HepG2 (cell line): ENCODE data around the gene SRCAP. TPM values are rescaled to one million over a fixed set of nuclear protein-coding genes. Genes with fewer than 3 reads are reported as not detected.

Experiments
- ARHGAP35 ChIP-seq: sonication (generic); formaldehyde crosslinking; IDR thresholded peaks from 2 replicates; pipeline ENCODE4 v1.9.0; 2022; ENCODE audit warnings: mild to moderate bottlenecking, inconsistent platforms, moderate library complexity, missing genetic modification reagents, borderline replicate concordance
- EEA1 ChIP-seq: sonication (generic); formaldehyde crosslinking; IDR thresholded peaks from 2 replicates; pipeline ENCODE4 v1.5.1; 2020; ENCODE audit warnings: mild to moderate bottlenecking, missing genetic modification reagents, borderline replicate concordance
- LCORL ChIP-seq, 2 experiments: fragments of 450-650 bp in 1 of 2; sonication (generic) in 1 of 2; formaldehyde crosslinking in 1 of 2; IDR thresholded peaks; 2 replicates each; pipeline versions ENCODE4 v1.5.0 to v1.6.1; 2017 to 2020; ENCODE audit warnings: antibody characterized with exemption in 1 of 2, missing genetic modification reagents in 1 of 2
- PCBP2 ChIP-seq: fragments of 200-400 bp; formaldehyde crosslinking; optimal IDR thresholded peaks from 2 replicates; pipeline ENCODE3; 2018; ENCODE audit warnings: low read length, low read depth; ENCODE audit not compliant: poor library complexity, severe bottlenecking
- SKI ChIP-seq: fragments of 450-650 bp; IDR thresholded peaks from one replicate; pipeline ENCODE4 v1.6.1; 2018; ENCODE audit warnings: mild to moderate bottlenecking; ENCODE audit not compliant: partially characterized antibody
- TCF12 ChIP-seq, 2 experiments: fragments of 450-650 bp in 1 of 2; sonication (generic) in 1 of 2; formaldehyde crosslinking in 1 of 2; IDR thresholded peaks; 2 replicates each; pipeline versions ENCODE4 v1.6.1 to v1.8.0; 2017 to 2022; ENCODE audit warnings: antibody characterized with exemption in 1 of 2, mild to moderate bottlenecking in 1 of 2, missing genetic modification reagents in 1 of 2, moderate library complexity in 1 of 2
- TP53 ChIP-seq: sonication (generic); formaldehyde crosslinking; conservative IDR thresholded peaks from 2 replicates; pipeline ENCODE4 v1.4.0; 2020; ENCODE audit warnings: missing genetic modification reagents
- ZFYVE20 ChIP-seq: sonication (generic); formaldehyde crosslinking; IDR thresholded peaks from 2 replicates; pipeline ENCODE4 v1.8.0; 2023; ENCODE audit warnings: low read depth, mild to moderate bottlenecking, moderate library complexity, missing genetic modification reagents, borderline replicate concordance
- ZNF407 ChIP-seq: sonication (generic); formaldehyde crosslinking; IDR thresholded peaks from one replicate; pipeline ENCODE4 v1.5.1; 2020; ENCODE audit warnings: mild to moderate bottlenecking, missing genetic modification reagents; ENCODE audit errors: not compliant biosample characterization
- ZNF44 ChIP-seq: sonication (generic); formaldehyde crosslinking; IDR thresholded peaks from 2 replicates; pipeline ENCODE4 v1.5.1; 2020; ENCODE audit warnings: mild to moderate bottlenecking, missing genetic modification reagents
- ZNF558 ChIP-seq: sonication (generic); formaldehyde crosslinking; IDR thresholded peaks from 2 replicates; pipeline ENCODE4 v1.9.0; 2022; ENCODE audit warnings: mild to moderate bottlenecking, missing genetic modification reagents, borderline replicate concordance
- ZNF589 ChIP-seq: sonication (generic); formaldehyde crosslinking; conservative IDR thresholded peaks from 2 replicates; pipeline ENCODE4 v1.8.0; 2022; ENCODE audit warnings: mild to moderate bottlenecking, moderate library complexity, missing genetic modification reagents
- polyA plus RNA-seq, 8 experiments: library from polyadenylated mRNA; depleted of rRNA in 3 of 8; stranded (reverse) in 7 of 8; unstranded in 1 of 8; fragments of >200 nt; fragmentation: Illumina TruSeq in 4 of 8; extraction: Trizol in 4 of 8; gene quantifications; 2 replicates each; pipeline versions ENCODE4 v1.2.1 to v1.2.3, GENCODE V29; 2011 to 2016; ENCODE audit warnings: low read depth in 4 of 8, missing spikeins in 1 of 8, mixed read lengths in 1 of 8; ENCODE audit not compliant: insufficient read depth in 1 of 8
- total RNA-seq, 5 experiments: library from RNA; depleted of rRNA; stranded (reverse); fragments of >200 nt; fragmentation: Illumina TruSeq; extraction: Trizol; gene quantifications; 2 replicates each; pipeline ENCODE4 v1.2.3, GENCODE V29; 2016; ENCODE audit warnings: low read depth in 1 of 5
- TF ChIP-seq, protein P1 (sequence below): sonication (generic); formaldehyde crosslinking; IDR thresholded peaks from 2 replicates; pipeline ENCODE4 v1.5.1; 2020; ENCODE audit warnings: mild to moderate bottlenecking, moderate library complexity, missing genetic modification reagents
- TF ChIP-seq, protein P2 (sequence below): sonication (generic); formaldehyde crosslinking; IDR thresholded peaks from 2 replicates; pipeline ENCODE4 v1.5.1; 2020; ENCODE audit warnings: mild to moderate bottlenecking, missing genetic modification reagents, moderate library complexity

The SRCAP gene
- total and polyA plus RNA-seq, 2 of the 13 experiments (the other 11 are each of a cell fraction or from before 2014, with no cell fraction given), result 4.9 to 9.0 TPM

- TF ChIP-seq, protein P1, sequence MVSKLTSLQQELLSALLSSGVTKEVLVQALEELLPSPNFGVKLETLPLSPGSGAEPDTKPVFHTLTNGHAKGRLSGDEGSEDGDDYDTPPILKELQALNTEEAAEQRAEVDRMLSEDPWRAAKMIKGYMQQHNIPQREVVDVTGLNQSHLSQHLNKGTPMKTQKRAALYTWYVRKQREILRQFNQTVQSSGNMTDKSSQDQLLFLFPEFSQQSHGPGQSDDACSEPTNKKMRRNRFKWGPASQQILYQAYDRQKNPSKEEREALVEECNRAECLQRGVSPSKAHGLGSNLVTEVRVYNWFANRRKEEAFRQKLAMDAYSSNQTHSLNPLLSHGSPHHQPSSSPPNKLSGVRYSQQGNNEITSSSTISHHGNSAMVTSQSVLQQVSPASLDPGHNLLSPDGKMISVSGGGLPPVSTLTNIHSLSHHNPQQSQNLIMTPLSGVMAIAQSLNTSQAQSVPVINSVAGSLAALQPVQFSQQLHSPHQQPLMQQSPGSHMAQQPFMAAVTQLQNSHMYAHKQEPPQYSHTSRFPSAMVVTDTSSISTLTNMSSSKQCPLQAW (CRISPR knock-in tag), result no peak; the same call in 1 of the 2 replicates
- no peak for TF ChIP-seq LCORL (IDR thresholded peaks at IDR 0.05)
- peak; percentile 43; the same call in 1 of the 2 replicates for TF ChIP-seq LCORL (CRISPR knock-in tag; IDR thresholded peaks at IDR 0.05)
- no peak for TF ChIP-seq TCF12 (IDR thresholded peaks at IDR 0.05)
- peak; percentile 5; the same call in 1 of the 2 replicates for TF ChIP-seq TCF12 (CRISPR knock-in tag; IDR thresholded peaks at IDR 0.05)
- TF ChIP-seq EEA1, result peak; percentile 91
- peak; percentile 20; the same call in 1 of the 2 replicates for TF ChIP-seq ZNF558 (CRISPR knock-in tag)
- TF ChIP-seq, protein P2, sequence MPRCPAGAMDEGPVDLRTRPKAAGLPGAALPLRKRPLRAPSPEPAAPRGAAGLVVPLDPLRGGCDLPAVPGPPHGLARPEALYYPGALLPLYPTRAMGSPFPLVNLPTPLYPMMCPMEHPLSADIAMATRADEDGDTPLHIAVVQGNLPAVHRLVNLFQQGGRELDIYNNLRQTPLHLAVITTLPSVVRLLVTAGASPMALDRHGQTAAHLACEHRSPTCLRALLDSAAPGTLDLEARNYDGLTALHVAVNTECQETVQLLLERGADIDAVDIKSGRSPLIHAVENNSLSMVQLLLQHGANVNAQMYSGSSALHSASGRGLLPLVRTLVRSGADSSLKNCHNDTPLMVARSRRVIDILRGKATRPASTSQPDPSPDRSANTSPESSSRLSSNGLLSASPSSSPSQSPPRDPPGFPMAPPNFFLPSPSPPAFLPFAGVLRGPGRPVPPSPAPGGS, result peak; percentile 93
- TF ChIP-seq ZNF589 (CRISPR knock-in tag), result no peak
- no peak for TF ChIP-seq ZFYVE20 (CRISPR knock-in tag)
- TF ChIP-seq ZNF407 (CRISPR knock-in tag), result no peak
- no peak; the same call in 1 of the 2 replicates for TF ChIP-seq ARHGAP35
- TF ChIP-seq PCBP2, result no peak
- TF ChIP-seq TP53, result no peak
- TF ChIP-seq ZNF44, result no peak
- peak; percentile 100 for TF ChIP-seq SKI
Observed at GRCh38 chr16:30657866-30658730, 40.9 kb upstream of the SRCAP start, which contains the start of gene FBRS (continued).
